ENCODE measurements around the gene PPP2R3B. TPM values are rescaled to one million over a fixed set of nuclear protein-coding genes. Genes with fewer than 3 reads are reported as not detected.
"Not testable (repeated sequence)": the region's sequence is repeated elsewhere in the genome, so short reads cannot be mapped to it uniquely, and the experiment has no call there.

Gene PPP2R3B
- total RNA-seq = 43.4 TPM

- TF ChIP-seq CTCF (IDR thresholded peaks at IDR 0.05) = no peak
- H3K36me3 ChIP-seq = no peaks in the 10 kb centered on the region
- H3K27ac ChIP-seq = peak within 1 kb of the TSS; percentile 94 to 99
- H3K4me3 ChIP-seq = peak within 1 kb of the TSS; percentile 72 to 92
- DNase-seq (ENCODE audit: low spot score in 2 of 2) = peak; percentile 91 to 99
- no peaks in the 10 kb centered on the region for H3K27me3 ChIP-seq
- intact Hi-C loops (cut with DNase I) = loop anchor here (1.0 to 5.0 kb wide), 5 partner anchors 69 to 1205 kb away; partner anchors contain the start of genes AKAP17A, ASMTL, GTPBP6 and SLC25A6
- H3K4me1 ChIP-seq = peaks cover 0 to 5% of the 10 kb centered on the region in 2 donors
- H3K9me3 ChIP-seq = no peaks in the 10 kb centered on the region
These were observed at the start of gene PPP2R3B for GRCh38 chrX:386768-387575. PPP2R3B (minus strand) TSS chrX:386907; CDS start chrX:386691, 216 bp downstream.

GRCh38 chrX:435536-436122 lies 48.9 kb upstream of the PPP2R3B start:
- H3K9me3 ChIP-seq = no peaks in the 10 kb centered on the region
- H3K4me1 ChIP-seq = no peaks in the 10 kb centered on the region
- H3K27ac ChIP-seq = no peak overlapping the region
- H3K36me3 ChIP-seq = no peaks in the 10 kb centered on the region
- no peak for TF ChIP-seq CTCF (IDR thresholded peaks at IDR 0.05)
- no peaks in the 10 kb centered on the region for H3K27me3 ChIP-seq
- intact Hi-C loops (cut with DNase I) = no loop called here
- H3K4me3 ChIP-seq = no peak overlapping the region
- no peak for DNase-seq (ENCODE audit: low spot score in 2 of 2)

- H3K27me3 ChIP-seq = no peaks in the 10 kb centered on the region
- TF ChIP-seq CTCF (IDR thresholded peaks at IDR 0.05) = no peak
- intact Hi-C loops (cut with DNase I) = no loop called here
- no peak overlapping the region for H3K27ac ChIP-seq
- no peak overlapping the region for H3K4me3 ChIP-seq
- no peaks in the 10 kb centered on the region for H3K9me3 ChIP-seq
- H3K36me3 ChIP-seq = no peaks in the 10 kb centered on the region
- no peaks in the 10 kb centered on the region for H3K4me1 ChIP-seq
- DNase-seq (ENCODE audit: low spot score in 2 of 2) = no peak
These were observed 48.2 kb upstream of the PPP2R3B start for GRCh38 chrX:434946-435345.

GRCh38 chrX:433771-434170 lies 47.1 kb upstream of the PPP2R3B start:
- Histone ChIP-seq H3K27me3 (no peaks in the 10 kb centered on the region), H3K27ac (no peak overlapping the region), H3K4me3 (no peak overlapping the region), H3K4me1 (no peaks in the 10 kb centered on the region), H3K9me3 (no peaks in the 10 kb centered on the region), H3K36me3 (no peaks in the 10 kb centered on the region)
- intact Hi-C loops (cut with DNase I) = no loop called here
- DNase-seq (ENCODE audit: low spot score in 2 of 2) = no peak
- no peak for TF ChIP-seq CTCF (IDR thresholded peaks at IDR 0.05)

- H3K4me3 ChIP-seq; H3K27ac ChIP-seq; H3K4me1 ChIP-seq; H3K27me3 ChIP-seq; H3K36me3 ChIP-seq; H3K9me3 ChIP-seq; intact Hi-C loops (cut with DNase I); DNase-seq (ENCODE audit: low spot score in 2 of 2): not testable (repeated sequence)
These were observed 46.0 kb upstream of the PPP2R3B start for GRCh38 chrX:432666-433065.

GRCh38 chrX:431492-432111 lies 44.9 kb upstream of the PPP2R3B start:
- no peaks in the 10 kb centered on the region for H3K4me1 ChIP-seq
- H3K36me3 ChIP-seq = no peaks in the 10 kb centered on the region
- no peak overlapping the region for H3K4me3 ChIP-seq
- H3K27ac ChIP-seq = no peak overlapping the region
- TF ChIP-seq CTCF (IDR thresholded peaks at IDR 0.05) = no peak
- intact Hi-C loops (cut with DNase I) = no loop called here
- H3K27me3 ChIP-seq = peaks cover 7% of the 10 kb centered on the region
- DNase-seq (ENCODE audit: low spot score in 2 of 2) = no peak
- H3K9me3 ChIP-seq = no peaks in the 10 kb centered on the region
